Neutrophil (primary cell): ENCODE results near the gene TRAPPC2.

Source experiments
- H3K27ac ChIP-seq: fragments of 200-600 bp; sonication (generic); 2 replicates; pipeline ENCODE4 v1.5.1; 2016; ENCODE audit warnings: mild to moderate bottlenecking, moderate library complexity
- H3K27me3 ChIP-seq: fragments of 200-600 bp; sonication (generic); 2 replicates; pipeline ENCODE4 v1.6.0; 2016; ENCODE audit warnings: mild to moderate bottlenecking
- H3K36me3 ChIP-seq: fragments of 200-600 bp; sonication (generic); 2 replicates; pipeline ENCODE4 v1.5.1; 2017
- H3K4me1 ChIP-seq, 2 experiments: fragments of 200-600 bp in 1 of 2; sonication (generic) in 1 of 2; 1 replicate in 1 of 2; 2 replicates in 1 of 2; pipeline versions ENCODE4 v1.5.1 to v1.6.1; 2013 to 2016; ENCODE audit warnings: low read depth in 1 of 2, low read length in 1 of 2, mild to moderate bottlenecking in 1 of 2, moderate library complexity in 1 of 2; ENCODE audit not compliant: control insufficient read depth in 1 of 2, insufficient read depth in 1 of 2
- H3K4me3 ChIP-seq, 2 experiments: fragments of 200-600 bp in 1 of 2; sonication (generic) in 1 of 2; 1 replicate in 1 of 2; 2 replicates in 1 of 2; pipeline ENCODE4 v1.5.1; 2013 to 2016; ENCODE audit warnings: low read depth in 1 of 2, low read length in 1 of 2, mild to moderate bottlenecking in 1 of 2, moderate library complexity in 1 of 2
- H3K9me3 ChIP-seq: fragments of 200-600 bp; sonication (generic); 2 replicates; pipeline ENCODE4 v1.5.1; 2016
- CTCF ChIP-seq: fragments of 200-600 bp; sonication (generic); IDR thresholded peaks from 2 replicates; pipeline ENCODE4 v1.5.1; 2016; ENCODE audit warnings: antibody characterized with exemption

The TRAPPC2 gene

GRCh38 chrX:13761606-13762414, 27.4 kb upstream of the TRAPPC2 start:
- Histone ChIP-seq H3K27ac (no peak overlapping the region), H3K4me3 (no peak overlapping the region), H3K36me3 (peaks cover 2% of the 10 kb centered on the region), H3K27me3 (no peaks in the 10 kb centered on the region), H3K9me3 (no peaks in the 10 kb centered on the region), H3K4me1 (peaks cover 28 to 31% of the 10 kb centered on the region in 2 experiments)
- TF ChIP-seq CTCF = no peak

GRCh38 chrX:13760426-13760825, 26.0 kb upstream of the TRAPPC2 start:
- no peak for TF ChIP-seq CTCF
- Histone ChIP-seq H3K4me1 (peaks cover 37 to 41% of the 10 kb centered on the region in 2 experiments), H3K27ac (peak overlapping the region; percentile 79), H3K4me3 (no peak overlapping the region), H3K36me3 (no peaks in the 10 kb centered on the region), H3K9me3 (no peaks in the 10 kb centered on the region), H3K27me3 (no peaks in the 10 kb centered on the region)

- no peak for TF ChIP-seq CTCF
- Histone ChIP-seq H3K36me3 (no peaks in the 10 kb centered on the region), H3K27ac (peak overlapping the region; percentile 79), H3K4me1 (peaks cover 39 to 42% of the 10 kb centered on the region in 2 experiments), H3K4me3 (peak overlapping the region in 1 of 2 experiments; percentile 13), H3K9me3 (no peaks in the 10 kb centered on the region), H3K27me3 (no peaks in the 10 kb centered on the region)
Observed at GRCh38 chrX:13759152-13759718, 24.8 kb upstream of the TRAPPC2 start.

GRCh38 chrX:13756381-13756780, 22.0 kb upstream of the TRAPPC2 start:
- H3K4me1 ChIP-seq = peaks cover 34 to 41% of the 10 kb centered on the region in 2 experiments
- peak overlapping the region; percentile 65 for H3K27ac ChIP-seq
- TF ChIP-seq CTCF = no peak
- no peak overlapping the region for H3K4me3 ChIP-seq
- H3K36me3 ChIP-seq = no peaks in the 10 kb centered on the region
- H3K27me3 ChIP-seq = no peaks in the 10 kb centered on the region
- no peaks in the 10 kb centered on the region for H3K9me3 ChIP-seq

GRCh38 chrX:13755254-13755653, 20.8 kb upstream of the TRAPPC2 start:
- no peak for TF ChIP-seq CTCF
- H3K36me3 ChIP-seq = no peaks in the 10 kb centered on the region
- H3K27me3 ChIP-seq = no peaks in the 10 kb centered on the region
- H3K4me3 ChIP-seq = no peak overlapping the region
- H3K27ac ChIP-seq = peak overlapping the region; percentile 65
- H3K4me1 ChIP-seq = peaks cover 34 to 41% of the 10 kb centered on the region in 2 experiments
- no peaks in the 10 kb centered on the region for H3K9me3 ChIP-seq
